Left renal pelvis (tissue), 4 donors: Measurements from ENCODE around the gene ADAMTS8. TPM values are rescaled to one million over a fixed set of nuclear protein-coding genes. Genes with fewer than 3 reads are reported as not detected.
A peak's percentile ranks its signal among the peaks of the same experiment; 100 is the strongest.

ENCODE experiments used
- DNase-seq, 4 donors: peaks; one replicate each; pipeline ENCODE4 v3.0.0-alpha.2; 2013; ENCODE audit warnings: low read depth in 4 of 4, low spot score in 3 of 4
- polyA plus RNA-seq, 4 donors: library from polyadenylated mRNA; unstranded; fragments of 120-200 nt; gene quantifications; one replicate each; pipeline ENCODE4 v1.2.1, GENCODE V29; 2013; ENCODE audit not compliant: insufficient read length in 4 of 4

ADAMTS8 gene
- polyA plus RNA-seq, 4 donors: 3.1 to 3.9 (median 3.3) TPM

DNA sequence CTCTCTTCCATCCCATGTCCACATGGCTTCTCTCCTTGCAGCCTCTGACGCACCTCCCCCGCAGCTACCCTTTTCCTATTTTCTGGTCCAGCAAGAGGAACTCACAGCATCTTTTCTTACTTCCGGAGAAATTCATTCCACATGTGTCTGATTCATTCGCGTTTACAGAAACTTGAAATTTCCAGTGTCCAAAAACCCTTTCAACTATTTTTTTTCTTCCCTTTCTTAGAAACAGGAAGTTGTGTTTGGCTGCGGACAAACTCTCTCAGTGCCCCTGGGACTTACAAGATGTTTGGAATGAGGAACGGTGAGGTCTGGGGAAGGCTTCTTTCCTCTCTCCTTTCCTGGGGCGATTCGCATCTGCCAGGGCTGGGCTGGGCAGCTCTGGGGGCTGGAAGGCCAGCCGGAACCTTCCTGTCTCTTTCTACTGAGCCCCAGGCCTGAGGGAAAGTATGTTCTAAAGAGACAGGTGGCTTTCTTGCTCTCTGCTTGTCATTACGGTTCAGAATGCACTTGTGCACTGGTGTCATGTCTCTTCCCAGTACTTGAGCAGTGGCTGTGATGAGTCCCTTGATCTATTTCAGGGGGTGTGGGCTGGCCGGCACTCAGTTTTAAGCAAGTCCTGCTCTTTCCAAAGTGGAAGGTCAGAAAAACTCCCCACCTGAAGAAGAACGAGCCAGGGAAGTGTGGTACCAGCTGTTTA, 27.5 kb downstream of the ADAMTS8 start:
- no peak for DNase-seq

- no peak for DNase-seq
Measured at GRCh38 chr11:130399196-130399595, 29.2 kb downstream of the ADAMTS8 start.

DNA sequence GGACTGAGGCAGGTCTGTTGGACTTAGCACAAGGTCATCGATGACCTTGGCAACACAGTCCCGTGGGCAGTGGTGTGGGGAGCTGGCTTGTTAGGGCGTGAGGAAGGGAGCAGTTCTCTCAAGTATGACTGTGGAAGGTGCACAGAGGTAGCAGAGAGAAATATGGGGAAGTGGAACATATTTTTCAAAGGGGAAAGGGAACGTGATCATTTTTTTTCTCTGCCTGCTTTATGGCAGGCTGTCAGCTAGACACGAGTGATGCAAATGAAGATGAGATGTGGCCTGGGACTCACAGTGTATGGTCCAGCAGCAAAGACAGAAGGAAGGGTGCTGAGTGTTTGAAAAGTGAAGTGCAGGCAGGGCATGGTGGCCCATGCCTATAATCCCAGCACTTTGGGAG, 30.6 kb downstream of the ADAMTS8 start:
- no peak for DNase-seq

DNA sequence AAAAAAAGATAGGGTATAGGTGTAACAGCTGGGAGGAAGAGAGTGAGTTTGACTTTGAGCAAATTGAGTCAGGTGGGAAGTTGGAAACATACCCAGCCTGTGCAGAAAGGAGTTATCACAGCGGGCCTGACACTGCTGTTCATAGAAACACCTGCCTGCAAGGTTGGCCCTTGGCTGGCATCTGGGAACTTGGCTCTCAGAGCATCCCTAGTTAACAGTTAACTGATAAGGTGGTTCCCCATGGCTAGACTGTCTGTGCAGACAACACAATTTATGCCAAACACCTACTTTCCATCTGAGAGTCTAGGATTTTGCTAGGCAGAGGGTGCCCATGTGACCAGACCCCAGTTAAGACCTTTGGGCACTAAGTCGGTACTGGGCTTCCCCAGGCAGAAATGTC, 31.4 kb downstream of the ADAMTS8 start:
- DNase-seq: no peak

DNA sequence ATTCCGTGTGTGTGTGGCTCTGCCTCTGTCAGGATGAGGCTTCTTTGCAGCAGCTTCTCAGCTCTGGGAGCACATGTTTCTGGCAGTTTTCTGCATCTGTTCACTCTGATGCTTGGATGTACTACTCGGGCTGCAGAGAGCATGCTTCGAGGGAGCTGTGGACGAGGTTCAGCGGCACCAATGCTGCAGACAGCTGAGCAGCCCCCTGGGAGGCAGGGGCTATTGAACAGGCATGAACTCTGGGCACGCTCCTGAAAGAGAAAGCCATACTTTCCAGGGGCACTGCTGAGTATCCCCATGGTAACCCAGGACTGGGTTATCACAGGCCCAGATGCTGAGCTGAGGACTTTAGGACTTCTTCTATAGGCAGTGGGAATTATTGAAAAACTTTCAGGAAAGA, 33.8 kb downstream of the ADAMTS8 start:
- no peak for DNase-seq

GRCh38 chr11:130391711-130392110, 36.7 kb downstream of the ADAMTS8 start:
- no peak for DNase-seq

DNA sequence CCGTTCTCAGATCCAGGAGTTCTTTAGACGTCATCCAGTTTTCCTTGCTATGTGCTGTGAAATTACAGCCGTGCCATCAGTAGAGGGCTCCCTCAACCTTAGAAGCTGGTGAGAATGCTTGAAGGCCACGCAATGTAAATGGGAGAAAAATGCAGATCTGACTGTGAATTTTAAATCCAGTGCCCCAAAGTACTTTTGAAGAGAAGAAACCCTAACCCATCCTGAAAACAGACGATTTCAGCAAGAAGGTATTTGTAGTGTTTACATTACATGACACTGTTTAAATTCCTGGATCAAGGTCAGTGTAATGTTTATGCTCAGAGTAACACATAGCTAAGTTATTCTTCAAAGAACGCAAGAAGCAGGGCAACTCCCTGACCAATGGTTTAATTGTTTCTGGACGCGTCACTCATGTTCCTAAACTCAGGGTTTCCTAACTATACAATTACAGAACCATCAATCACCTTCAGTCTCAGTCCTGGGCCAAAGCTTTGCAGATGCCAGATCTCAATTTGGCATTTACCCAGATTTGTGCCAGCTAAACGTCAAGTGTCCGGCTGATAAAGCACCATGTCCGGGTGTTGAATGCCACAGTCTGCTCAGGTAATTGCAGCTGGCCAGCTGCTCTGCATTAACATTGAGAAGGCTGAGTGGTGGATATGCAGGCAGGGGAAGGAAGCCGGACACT, 38.2 kb downstream of the ADAMTS8 start:
- no peak for DNase-seq

- DNase-seq: no peak
Measured at GRCh38 chr11:130389335-130389935, 39.0 kb downstream of the ADAMTS8 start.

DNA sequence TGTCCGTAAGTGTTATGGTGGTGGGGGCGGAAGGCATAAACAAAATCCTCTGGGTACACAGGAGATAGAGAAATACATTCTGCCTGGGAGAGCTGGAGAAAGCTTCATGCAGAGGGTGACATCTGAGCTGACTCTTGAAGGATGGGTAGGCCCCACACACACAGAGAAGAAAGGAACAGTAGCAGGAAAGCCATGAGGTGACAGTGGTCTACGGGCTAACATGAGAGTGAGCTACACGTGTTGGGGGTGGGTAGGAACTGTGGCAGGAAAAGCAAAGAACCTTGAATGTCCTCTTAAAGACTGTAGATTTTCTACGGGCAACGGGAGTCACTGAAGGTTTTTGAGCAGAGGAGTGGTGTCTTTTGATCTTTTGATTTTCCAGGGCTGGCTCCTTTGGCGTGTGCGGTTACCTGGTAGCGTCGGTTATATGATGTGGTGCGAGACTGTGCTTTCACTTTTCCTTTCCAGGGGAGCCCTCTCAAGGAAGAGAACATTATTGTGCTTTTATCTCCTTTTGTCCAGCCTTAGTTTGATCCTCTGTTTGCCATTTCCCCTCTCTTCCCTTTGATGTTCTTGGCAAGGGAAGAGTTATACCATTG, 39.7 kb downstream of the ADAMTS8 start:
- no peak for DNase-seq

- no peak for DNase-seq
Measured at GRCh38 chr11:130386056-130386455, 42.4 kb downstream of the ADAMTS8 start.

GRCh38 chr11:130383344-130384211, 44.8 kb downstream of the ADAMTS8 start:
- DNase-seq: no peak

DNA sequence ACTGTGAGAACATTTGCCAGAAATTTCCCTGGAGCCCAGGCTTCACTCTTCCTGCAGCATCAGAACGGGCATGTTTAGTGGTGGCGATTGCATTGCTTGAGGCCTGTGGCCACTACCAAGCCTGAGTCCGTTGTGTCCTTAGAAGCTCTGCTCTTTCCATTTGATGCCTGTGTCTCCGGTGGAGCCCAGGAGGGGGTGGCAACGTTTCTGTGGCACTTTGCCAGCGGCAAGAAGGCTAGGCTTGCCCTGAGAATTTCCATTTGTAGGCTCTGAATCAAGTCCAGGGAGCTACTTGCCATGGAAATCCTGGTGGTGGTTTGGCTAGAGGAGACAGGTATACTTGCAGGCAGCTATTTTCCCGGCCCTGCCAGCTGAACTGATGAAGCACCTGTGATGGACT, 47.1 kb downstream of the ADAMTS8 start:
- no peak for DNase-seq

DNA sequence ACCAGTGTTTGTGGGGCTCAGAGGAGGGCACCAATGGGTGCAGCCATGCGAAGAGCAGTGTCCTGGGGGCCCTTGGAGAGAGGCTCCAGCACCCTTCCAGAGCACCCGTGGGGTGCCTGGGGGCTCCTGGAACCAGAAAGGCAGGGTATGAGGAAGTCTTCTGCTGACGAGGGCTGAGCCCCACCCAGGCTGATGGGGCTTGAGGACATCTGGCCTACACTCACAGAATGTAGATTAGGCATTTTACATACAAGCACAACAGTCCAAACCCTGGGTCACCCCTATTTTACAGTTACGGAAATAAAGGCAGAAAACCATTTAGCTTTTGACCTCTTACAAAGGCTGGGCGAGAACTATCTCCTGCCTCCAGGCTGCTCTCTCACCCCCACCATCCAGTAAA, 47.6 kb downstream of the ADAMTS8 start:
- no peak for DNase-seq

- no peak for DNase-seq
Measured at GRCh38 chr11:130379276-130379675, 49.1 kb downstream of the ADAMTS8 start.

- no peak for DNase-seq
Measured at GRCh38 chr11:130370845-130371590, 57.4 kb downstream of the ADAMTS8 start.

GRCh38 chr11:130369713-130370112, 58.7 kb downstream of the ADAMTS8 start:
- DNase-seq: no peak

DNA sequence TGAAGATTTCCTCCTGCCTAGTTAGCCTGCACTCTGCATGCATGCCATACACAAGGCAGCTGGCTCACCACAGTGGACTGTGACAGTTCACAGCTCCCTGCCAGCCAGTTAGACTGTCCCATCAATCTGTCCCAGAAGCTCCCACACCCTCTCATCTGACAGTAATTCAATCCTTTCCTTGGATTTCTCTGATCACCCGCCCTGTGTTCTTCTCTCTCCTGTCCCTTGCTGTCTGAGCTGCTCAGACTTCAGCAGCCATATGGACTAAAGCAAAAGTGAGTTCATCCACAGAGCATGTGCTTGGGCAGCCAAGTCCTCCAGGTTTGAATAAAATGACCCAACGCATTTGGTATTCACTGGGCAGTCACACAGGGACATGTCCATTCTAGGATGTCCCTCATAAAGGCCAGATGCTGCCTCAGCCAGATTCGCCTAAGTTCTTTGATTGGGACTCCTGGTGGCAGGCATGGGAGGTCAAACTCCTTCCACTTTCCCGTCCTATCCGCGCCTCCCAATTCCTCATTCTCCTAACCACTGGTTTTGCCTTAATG, 59.2 kb downstream of the ADAMTS8 start:
- DNase-seq: peak in 2 of 4 donors; percentile 45 to 67

DNA sequence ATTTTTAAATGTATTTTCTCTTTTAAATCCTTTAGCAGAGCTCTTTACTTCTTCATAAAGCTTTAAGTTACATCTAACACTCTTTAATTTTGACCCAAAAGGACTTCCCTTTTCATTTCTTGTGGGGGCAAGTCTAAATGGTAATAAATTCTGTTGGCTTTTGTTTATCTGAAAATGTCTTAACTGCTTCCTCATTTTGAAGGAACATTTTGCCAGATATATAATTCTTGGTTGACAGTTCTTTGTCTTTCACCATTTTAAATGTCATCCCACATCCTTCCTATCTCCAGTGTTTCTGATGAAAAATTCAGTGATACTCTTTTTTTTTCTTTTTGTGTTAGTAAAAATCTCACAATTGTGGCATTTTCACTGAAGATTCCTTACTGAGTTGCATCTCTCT, 69.0 kb downstream of the ADAMTS8 start:
- no peak for DNase-seq

- DNase-seq: no peak
Measured at GRCh38 chr11:130358398-130358797, 70.0 kb downstream of the ADAMTS8 start.
